SK-MEL-5 (cell line): Measurements from ENCODE around the gene SLC10A1. TPM values are rescaled to one million over a fixed set of nuclear protein-coding genes. Genes with fewer than 3 reads are reported as not detected.
"Not testable (repeated sequence)": the region's sequence is repeated elsewhere in the genome, so short reads cannot be mapped to it uniquely, and the experiment has no call there.

Experiments used
- DNase-seq: peaks from one replicate; pipeline ENCODE4 v3.0.0-alpha.2; 2016; ENCODE audit warnings: low read depth, low spot score
- in situ Hi-C: cut with HindIII; loops from 2 replicates; pipeline ENCODE4 v1.10.0; 2016; ENCODE audit warnings: low sequenced_read_pairs, high pct_unique_total_duplicates, low pct_unique_long_range_greater_than_20kb
- small RNA-seq, 2 experiments: library from RNA; depleted of rRNA; stranded (forward); fragments of <200 nt; gene quantifications; one replicate each; pipeline ENCODE3, GENCODE V24; 2014
- total RNA-seq: library from RNA; depleted of rRNA; stranded (reverse); fragments of >200 nt; shearing (Covaris generic); gene quantifications from 2 replicates; pipeline ENCODE4 v1.2.3, GENCODE V29; 2014; rRNA removed

The SLC10A1 gene
- total RNA-seq, 1 experiment from 2014 or later, result not detected

- in situ Hi-C loops, result no loop called here
- no peak for DNase-seq
Observed at GRCh38 chr14:69753860-69754259, 43.2 kb downstream of the SLC10A1 start.

- DNase-seq, result no peak
Observed at GRCh38 chr14:69752773-69753172, 44.3 kb downstream of the SLC10A1 start.

GRCh38 chr14:69750495-69750894 is 46.5 kb downstream of the SLC10A1 start:
- in situ Hi-C loops, result no loop called here

More at GRCh38 chr14:69752773-69753172, 44.3 kb downstream of the SLC10A1 start:
- in situ Hi-C loops, result no loop called here

GRCh38 chr14:69749956-69750355 is 47.1 kb downstream of the SLC10A1 start:
- in situ Hi-C loops, result no loop called here

More at GRCh38 chr14:69750495-69750894, 46.5 kb downstream of the SLC10A1 start:
- no peak for DNase-seq

GRCh38 chr14:69741055-69741454 is 56.0 kb downstream of the SLC10A1 start:
- in situ Hi-C loops, result no loop called here
- no peak for DNase-seq

More at GRCh38 chr14:69749956-69750355, 47.1 kb downstream of the SLC10A1 start:
- no peak for DNase-seq

- not testable (repeated sequence) for DNase-seq
Observed at GRCh38 chr14:69736405-69736804, 60.6 kb downstream of the SLC10A1 start.

GRCh38 chr14:69731919-69732598 is 65.0 kb downstream of the SLC10A1 start:
- DNase-seq, in situ Hi-C loops: not testable (repeated sequence)

More at GRCh38 chr14:69736405-69736804, 60.6 kb downstream of the SLC10A1 start:
- in situ Hi-C loops, result not testable (repeated sequence)

GRCh38 chr14:69727860-69728259 is 69.2 kb downstream of the SLC10A1 start:
- in situ Hi-C loops, result no loop called here
- DNase-seq, result peak; percentile 17

- peak; percentile 72 for DNase-seq
- in situ Hi-C loops, result no loop called here
Observed at GRCh38 chr14:69726761-69727511, 70.1 kb downstream of the SLC10A1 start.

Small RNA genes within 50 kb of the gene (small RNA-seq; reads per million reads assigned to genes)
- gene RF00614, result 0 reads per million in 2 experiments

Other genes with a start within 250 kb of the SLC10A1 start
- gene CCDC177, start 222.4 kb downstream of the SLC10A1 start, total RNA-seq, result 0.05 and 0.16 TPM in 2 replicates
- gene SUSD6, start 185.6 kb downstream of the SLC10A1 start, total RNA-seq, result 3.0 and 3.5 TPM in 2 replicates
- gene SRSF5, start 30.1 kb downstream of the SLC10A1 start, total RNA-seq, result 108 and 153 TPM in 2 replicates
- 0.08 TPM in 1 of 2 replicates, not detected in the other for gene SMOC1, start 82.2 kb upstream of the SLC10A1 start, total RNA-seq